DMS114 treated with DMSO at 0.1 percent for 48 hours (cell line): Measurements from ENCODE around the gene N4BP2.
"Not testable (repeated sequence)": the region's sequence is repeated elsewhere in the genome, so short reads cannot be mapped to it uniquely, and the experiment has no call there.

Experiments
- DNase-seq: peaks from one replicate; lab custom pipeline; 2025; ENCODE audit not compliant: unreplicated experiment; lab: John Stamatoyannopoulos, UW

Gene N4BP2

DNA sequence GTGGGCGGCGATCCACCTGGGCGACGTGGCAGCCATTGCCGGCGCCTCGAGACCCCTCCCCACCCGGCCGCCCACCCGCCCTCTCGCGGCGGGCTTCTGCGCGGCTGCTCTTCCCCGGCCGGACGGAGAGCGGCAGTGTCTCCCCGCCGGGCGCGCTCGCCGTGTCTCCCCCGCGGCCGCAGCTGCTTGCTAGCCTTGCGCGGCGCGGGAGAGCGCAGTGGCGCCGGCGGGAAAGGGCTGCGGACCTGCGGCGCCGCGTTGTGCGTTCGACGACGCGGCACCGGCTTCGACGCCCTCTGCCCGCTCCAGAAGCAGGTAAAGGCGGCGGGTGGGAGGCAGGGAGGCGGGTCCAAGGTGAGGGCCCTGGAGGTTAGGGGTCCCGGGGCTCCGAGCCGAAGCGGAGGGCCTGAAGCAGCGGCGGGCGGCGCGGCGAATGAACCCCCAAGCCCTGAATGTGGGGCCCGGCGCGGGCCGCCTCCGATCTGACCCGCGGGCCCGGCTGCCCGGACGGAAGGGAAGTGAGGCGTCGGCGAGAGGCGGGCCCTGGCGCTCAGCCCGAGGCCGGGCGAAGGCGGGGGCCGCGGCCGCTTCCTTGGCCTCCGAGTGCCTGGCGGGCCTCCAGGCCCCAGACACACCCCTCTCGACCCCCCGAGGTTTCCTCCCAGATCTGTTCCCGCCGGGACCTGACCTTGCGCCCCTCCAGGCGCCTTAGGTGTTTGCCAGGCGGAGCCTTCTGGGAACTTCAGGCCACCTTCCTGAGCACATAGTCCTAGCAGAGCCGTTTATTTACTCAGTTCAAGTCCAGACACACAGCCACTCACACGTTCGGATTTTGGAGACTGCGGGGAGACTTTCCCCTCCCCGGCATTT, at the start of gene N4BP2:
TSS of gene N4BP2 (plus strand) at position 135 of the 870 bp plus-strand sequence. CDS start 40,491 bp downstream, outside the sequence.
- peak; percentile 39 for DNase-seq

DNA sequence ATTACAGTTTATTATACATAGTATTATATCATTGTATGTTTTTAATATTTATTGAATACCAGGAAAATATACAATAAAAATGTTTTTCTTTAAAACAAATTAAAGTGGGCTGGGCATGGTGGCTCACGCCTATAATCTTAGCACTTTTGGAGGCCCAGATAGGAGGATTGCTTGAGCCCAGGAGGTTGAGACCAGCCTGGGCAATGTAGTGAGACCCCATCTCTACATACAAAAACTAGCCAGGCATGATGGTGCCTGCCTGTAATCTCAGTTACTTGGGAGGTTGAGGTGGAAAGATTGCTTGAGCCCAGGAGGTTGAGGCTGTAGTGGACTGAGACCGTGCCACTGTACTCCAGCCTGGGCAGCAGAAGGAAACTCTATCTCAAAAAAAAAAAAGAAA, 40.6 kb upstream of the N4BP2 start:
- DNase-seq = no peak

DNA sequence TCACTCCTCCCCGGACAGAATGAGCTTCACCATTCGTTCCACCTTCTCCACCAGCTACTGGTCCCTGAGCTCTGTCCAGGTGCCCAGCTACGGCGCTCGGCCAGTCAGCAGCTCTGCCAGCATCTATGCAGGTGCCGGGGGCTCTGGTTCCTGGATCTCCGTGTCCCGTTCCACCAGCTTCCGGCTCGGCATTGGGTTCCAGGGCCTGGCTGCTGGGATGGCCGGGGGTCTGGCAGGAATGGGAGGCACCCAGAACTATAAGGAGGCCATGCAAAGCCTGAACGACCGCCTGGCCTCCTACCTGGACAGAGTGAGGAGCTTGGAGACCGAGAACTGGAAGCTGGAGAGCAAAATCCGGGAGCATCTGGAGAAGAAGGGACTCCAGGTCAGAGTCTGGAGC, 36.4 kb upstream of the N4BP2 start:
- no peak for DNase-seq

- not testable (repeated sequence) for DNase-seq
These were observed 35.5 kb upstream of the N4BP2 start for GRCh38 chr4:40021116-40021515.

GRCh38 chr4:40024049-40024448, 32.6 kb upstream of the N4BP2 start:
- DNase-seq = not testable (repeated sequence)

DNA sequence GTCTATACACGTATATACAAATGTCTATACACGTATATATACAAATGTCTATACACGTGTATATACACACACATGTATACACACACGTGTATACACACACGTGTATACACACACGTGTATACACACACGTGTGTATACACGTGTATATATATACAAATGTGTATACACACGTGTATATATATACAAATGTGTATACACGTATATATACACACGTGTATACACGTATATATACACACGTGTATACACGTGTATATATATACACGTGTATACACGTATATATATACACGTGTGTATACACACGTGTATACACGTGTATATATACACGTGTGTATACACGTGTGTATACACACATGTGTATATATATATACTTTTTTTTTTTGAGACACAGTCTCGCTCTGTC, 23.9 kb upstream of the N4BP2 start:
- no peak for DNase-seq

DNA sequence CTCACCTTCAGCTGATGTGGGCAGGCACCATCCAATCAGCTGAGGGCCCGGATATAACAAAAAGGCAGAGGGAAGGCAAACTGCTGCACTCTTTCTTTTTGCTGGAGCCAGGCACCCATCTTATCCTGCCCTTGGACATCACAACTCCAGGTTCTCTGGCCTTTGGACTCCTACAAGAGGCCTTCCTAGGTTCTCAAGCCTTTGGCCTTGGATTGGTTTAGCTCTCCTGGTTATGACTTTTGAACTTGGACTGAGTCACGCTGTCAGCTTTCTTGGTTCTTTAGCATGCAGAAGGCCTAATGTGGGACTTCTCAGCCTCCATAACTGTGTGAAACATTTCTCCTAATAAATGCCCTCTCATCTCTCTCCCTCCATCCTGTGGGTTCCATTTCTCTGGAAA, 23.0 kb upstream of the N4BP2 start:
- DNase-seq = no peak

DNA sequence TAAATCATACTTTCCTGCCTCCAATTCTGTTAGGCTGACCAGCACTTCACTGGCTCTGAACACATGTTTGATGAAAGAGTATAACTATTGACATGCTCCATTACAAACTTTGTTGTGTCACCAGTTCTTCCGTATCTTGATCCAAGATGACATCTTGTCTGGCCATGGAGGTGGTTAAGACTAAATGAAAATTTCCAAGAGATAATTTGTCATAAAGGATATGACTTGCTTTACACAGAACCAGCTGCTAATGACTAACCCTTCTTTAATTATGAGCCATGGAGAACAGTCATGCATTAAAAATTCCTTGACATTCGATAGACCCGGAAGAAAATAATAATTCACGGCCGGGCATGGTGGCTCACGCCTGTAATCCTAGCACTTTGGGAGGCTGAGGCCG, 17.7 kb upstream of the N4BP2 start:
- no peak for DNase-seq

DNA sequence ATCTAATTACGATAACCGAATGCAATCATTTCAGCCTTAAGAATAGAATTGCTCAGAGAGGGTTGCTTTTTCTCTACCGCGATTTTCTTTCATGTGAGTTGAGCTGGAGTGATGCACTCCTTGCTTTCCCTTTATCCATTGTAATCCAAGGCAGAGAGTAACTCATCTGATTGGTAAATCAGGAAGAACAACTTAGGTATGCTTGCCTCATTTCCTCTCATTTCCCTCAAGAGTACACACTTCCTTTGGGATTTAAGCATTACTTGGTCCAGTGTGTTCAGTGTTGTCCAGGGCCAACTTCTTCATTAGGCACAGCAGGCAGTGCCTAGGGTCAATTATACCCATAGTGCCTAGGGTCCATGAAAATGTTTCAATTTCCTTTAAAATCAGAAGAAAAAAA, 15.7 kb upstream of the N4BP2 start:
- DNase-seq = no peak

DNA sequence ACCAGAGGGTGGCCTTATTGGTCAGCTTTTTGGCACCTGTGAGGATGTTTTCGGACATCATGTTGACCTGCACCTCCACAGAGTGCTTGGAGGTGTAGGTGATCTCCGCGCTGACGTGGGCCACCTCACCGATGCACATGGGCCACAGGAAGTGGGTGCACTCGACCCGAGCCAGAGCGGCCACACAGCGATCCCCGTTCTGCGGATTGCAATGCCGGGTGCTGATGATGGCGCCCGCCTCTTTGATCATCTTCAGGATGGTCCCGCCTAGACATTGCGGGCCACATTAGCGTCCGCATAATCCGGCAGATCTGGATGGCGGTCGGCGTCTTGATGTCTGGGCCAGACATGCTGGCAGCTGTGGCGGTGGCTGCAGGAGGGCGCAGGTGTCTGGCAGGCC, 12.9 kb upstream of the N4BP2 start:
- no peak for DNase-seq

GRCh38 chr4:40046311-40046980, 10.2 kb upstream of the N4BP2 start:
- DNase-seq = no peak

- DNase-seq = no peak
These were observed 3.5 kb upstream of the N4BP2 start for GRCh38 chr4:40053161-40053560.

GRCh38 chr4:40055511-40055862, 1.2 kb upstream of the N4BP2 start:
- no peak for DNase-seq

DNA sequence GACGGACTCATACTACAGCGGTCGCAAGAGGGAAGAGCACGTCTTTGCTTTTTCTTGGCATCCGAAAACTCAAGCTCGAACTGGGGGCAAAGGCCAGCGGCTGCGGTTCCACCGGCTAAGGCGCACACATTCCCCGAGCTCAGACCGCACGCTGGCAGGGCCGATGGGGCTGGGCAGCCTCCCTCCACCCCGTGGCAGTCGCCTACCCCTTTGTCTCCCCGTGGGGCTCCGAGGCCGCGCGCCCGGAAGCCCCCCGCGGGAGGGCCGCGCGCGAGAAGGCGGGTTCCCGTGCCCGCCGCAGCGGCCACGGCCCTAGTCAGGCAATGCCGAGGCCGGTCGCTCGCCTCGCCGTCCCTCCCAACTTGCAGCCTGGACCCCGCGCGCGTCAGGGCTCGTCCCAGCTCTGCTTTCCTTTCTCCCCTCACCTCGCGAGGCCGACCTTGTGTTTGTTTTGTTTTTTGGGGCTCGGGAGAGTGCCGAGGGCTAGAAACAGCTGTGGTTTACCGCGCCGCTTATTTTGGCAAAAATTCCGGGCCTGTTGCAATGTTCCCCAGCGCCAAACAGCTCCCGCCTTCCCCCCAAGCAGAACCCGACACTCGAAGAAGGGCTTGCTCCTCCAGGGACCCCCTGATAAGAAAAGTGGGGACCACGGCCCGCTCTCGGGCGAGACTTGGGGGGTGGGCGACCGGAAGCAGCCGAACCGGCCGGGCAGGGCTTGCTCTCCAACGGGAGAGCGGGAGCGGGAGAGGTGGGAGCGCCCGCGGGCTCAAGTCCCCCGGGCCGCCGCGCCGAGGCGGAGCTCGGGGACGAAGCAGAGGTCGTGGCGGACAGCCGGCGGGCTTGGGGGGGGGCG, 561 bp upstream of the N4BP2 start:
- peak; percentile 34 for DNase-seq

- peak; percentile 88 for DNase-seq
These were observed 989 bp downstream of the N4BP2 start for GRCh38 chr4:40057586-40058091.

DNA sequence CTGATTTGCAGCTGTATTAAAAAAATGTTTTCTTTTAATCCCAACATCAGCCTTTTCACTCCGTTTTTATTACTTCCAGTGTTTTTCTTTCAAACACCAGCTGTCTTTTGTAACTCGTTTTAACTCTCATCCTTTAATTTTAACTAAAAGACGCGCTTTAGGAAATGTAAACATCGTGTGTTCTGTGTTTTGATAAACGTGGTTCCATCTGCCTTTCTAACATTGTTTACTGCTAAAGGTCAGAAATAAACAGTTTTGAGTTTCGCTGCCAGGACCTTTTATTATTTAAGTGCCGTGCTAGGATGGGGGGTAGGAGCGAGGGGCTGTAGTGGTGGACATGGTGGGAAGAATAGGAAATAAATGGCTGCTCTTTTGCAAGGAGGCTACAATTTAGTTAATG, 1.5 kb downstream of the N4BP2 start:
- no peak for DNase-seq

DNA sequence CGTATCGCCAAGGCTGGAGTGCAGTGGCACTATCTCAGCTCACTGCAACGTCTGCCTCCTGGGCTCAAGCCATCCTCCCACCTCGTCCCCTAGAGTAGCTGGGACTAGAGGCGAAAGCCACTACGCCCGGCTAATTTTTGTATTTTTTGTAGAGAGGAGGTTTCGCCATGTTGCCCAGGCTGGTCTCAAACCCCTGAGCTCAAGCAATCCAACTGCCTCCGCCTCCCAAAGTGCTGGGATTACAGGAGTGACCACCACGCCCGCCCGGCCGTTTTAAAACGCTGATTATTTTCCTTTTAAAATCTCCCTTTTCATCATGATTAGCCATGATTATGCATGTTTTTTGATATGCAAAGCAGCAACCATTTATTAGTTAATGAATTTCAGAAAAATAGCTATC, 2.2 kb downstream of the N4BP2 start:
- DNase-seq = no peak

DNA sequence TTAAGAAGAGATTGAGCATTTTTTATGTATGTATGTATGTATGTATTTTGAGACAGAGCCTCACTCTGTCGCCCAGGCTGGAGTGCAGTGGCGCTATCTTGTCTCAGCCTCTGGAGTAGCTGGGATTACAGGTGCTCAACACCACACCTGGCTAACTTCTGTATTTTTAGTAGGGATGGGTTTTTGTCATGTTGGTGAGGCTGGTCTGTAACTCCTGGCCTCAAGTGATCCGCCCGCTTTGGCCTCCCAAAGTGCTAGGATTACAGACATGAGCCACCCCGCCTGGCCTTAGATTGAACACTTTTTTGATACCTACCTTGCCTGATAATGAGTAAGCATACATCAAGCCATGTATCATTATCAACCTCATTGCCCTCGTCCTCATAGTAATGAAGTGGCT, 2.7 kb downstream of the N4BP2 start:
- DNase-seq = no peak

- DNase-seq = no peak
These were observed 8.4 kb downstream of the N4BP2 start for GRCh38 chr4:40065010-40065409.

GRCh38 chr4:40066651-40067050, 10.0 kb downstream of the N4BP2 start:
- no peak for DNase-seq

- no peak for DNase-seq
These were observed 13.7 kb downstream of the N4BP2 start for GRCh38 chr4:40070387-40070786.
